Spleen (tissue), 11 donors: ENCODE results near the gene RPS6KL1. TPM values are rescaled to one million over a fixed set of nuclear protein-coding genes. Genes with fewer than 3 reads are reported as not detected.

Source experiments
- DNase-seq: peaks from one replicate; pipeline ENCODE4 v3.0.0-alpha.2; 2020
- H3K27ac ChIP-seq, 8 donors: fragments of 200-600 bp; sonication (generic) in 7 of 8; 1 replicate in 4 of 8; 2 replicates in 4 of 8; pipeline versions ENCODE4 v1.5.0 to v1.8.0; 2016 to 2021; ENCODE audit warnings: inconsistent platforms in 4 of 8, mild to moderate bottlenecking in 4 of 8, moderate library complexity in 1 of 8
- H3K27me3 ChIP-seq, 7 donors: fragments of 200-600 bp; sonication (generic) in 6 of 7; replicated peaks in 1 of 7; 1 replicate in 4 of 7; 2 replicates in 3 of 7; pipeline versions ENCODE4 v1.5.0 to v1.8.0; 2016 to 2021; ENCODE audit warnings: inconsistent platforms in 3 of 7, mild to moderate bottlenecking in 1 of 7
- H3K36me3 ChIP-seq, 6 donors: fragments of 200-600 bp; sonication (generic) in 5 of 6; 1 replicate in 4 of 6; 2 replicates in 2 of 6; pipeline versions ENCODE4 v1.5.0 to v1.8.0; 2016 to 2021; ENCODE audit warnings: inconsistent platforms in 2 of 6
- H3K4me1 ChIP-seq, 6 donors: fragments of 200-600 bp; sonication (generic) in 5 of 6; 1 replicate in 3 of 6; 2 replicates in 3 of 6; pipeline versions ENCODE4 v1.5.0 to v1.8.0; 2016 to 2021; ENCODE audit warnings: inconsistent platforms in 3 of 6
- H3K4me3 ChIP-seq, 8 donors: fragments of 200-600 bp; sonication (generic) in 7 of 8; 1 replicate in 4 of 8; 2 replicates in 4 of 8; pipeline versions ENCODE4 v1.5.0 to v1.8.0; 2016 to 2021; ENCODE audit warnings: inconsistent platforms in 4 of 8, mild to moderate bottlenecking in 4 of 8, moderate library complexity in 2 of 8
- H3K9me3 ChIP-seq, 8 donors: fragments of 200-600 bp; sonication (generic) in 7 of 8; 1 replicate in 4 of 8; 2 replicates in 4 of 8; pipeline versions ENCODE4 v1.5.0 to v1.8.0; 2016 to 2021; ENCODE audit warnings: inconsistent platforms in 4 of 8
- POLR2A ChIP-seq, 3 donors: fragments of 450-650 bp; IDR thresholded peaks; one replicate each; pipeline ENCODE4 v1.5.1; 2017; ENCODE audit warnings: antibody characterized with exemption in 3 of 3, mild to moderate bottlenecking in 1 of 3
- POLR2AphosphoS5 ChIP-seq, 3 donors: sonication (generic); formaldehyde crosslinking; IDR thresholded peaks; one replicate each; pipeline ENCODE4 v1.5.1; 2017; ENCODE audit warnings: antibody characterized with exemption in 3 of 3
- WGBS, 5 donors: extraction: QIAGEN DNeasy Blood & Tissue Kit in 3 of 5; methylation state at CpG; one replicate each; pipeline versions ENCODE4 v1.1.5 to v1.1.7; 2013 to 2018; 5-methylcytosine and 5-hydroxymethylcytosine counted together
- intact Hi-C: fragments of 100-400 bp; cut with DNase I; formaldehyde crosslinking; loops from one replicate; pipeline ENCODE4 v1.15.0; 2023; ENCODE audit warnings: low total_unique reads
- polyA plus RNA-seq, 3 donors: library from polyadenylated mRNA; stranded (reverse); fragments of 200-250 nt; gene quantifications; one replicate each; pipeline ENCODE4 v1.2.1, GENCODE V29; 2013
- total RNA-seq, 7 donors: library from RNA; depleted of rRNA in 3 of 7; stranded (reverse); fragments of >200 nt in 3 of 7; fragmentation: NEBNext Ultra II Directional in 4 of 7; extraction: Animal tissue kit (Norgen Biotek cat#: 25700) in 4 of 7; gene quantifications; one replicate each; pipeline versions ENCODE4 v1.1.0 to v1.2.1, GENCODE V29; 2016 to 2021
- TF ChIP-seq, protein P1 (sequence below), 11 experiments: fragments of 200-600 bp in 7 of 11; fragments of 450-650 bp in 4 of 11; sonication (generic) in 4 of 11; IDR thresholded peaks in 8 of 11; conservative IDR thresholded peaks in 3 of 11; 1 replicate in 7 of 11; 2 replicates in 4 of 11; pipeline versions ENCODE4 v1.4.0 to v1.8.0; 2016 to 2021; ENCODE audit warnings: antibody characterized with exemption in 11 of 11, inconsistent platforms in 4 of 11, mild to moderate bottlenecking in 1 of 11
- donor health status: healthy with polysubstance abuse.
- donor health status: DM: no; HTN: no; CAD: no; lungs with moderate emphysema.
- donor health status: DM: no; HTN: no; CAD: no.
- donor health status: Bipolar disorder and iron deficiency.
- donor health status: healthy.
- donor health status: DM: no; HTN: no; CAD: no.
- donor health status: DM: yes; HTN: yes; CAD: no.

Gene RPS6KL1
- total and polyA plus RNA-seq, 10 donors = 1.7 to 15.7 (median 4.7) TPM

DNA sequence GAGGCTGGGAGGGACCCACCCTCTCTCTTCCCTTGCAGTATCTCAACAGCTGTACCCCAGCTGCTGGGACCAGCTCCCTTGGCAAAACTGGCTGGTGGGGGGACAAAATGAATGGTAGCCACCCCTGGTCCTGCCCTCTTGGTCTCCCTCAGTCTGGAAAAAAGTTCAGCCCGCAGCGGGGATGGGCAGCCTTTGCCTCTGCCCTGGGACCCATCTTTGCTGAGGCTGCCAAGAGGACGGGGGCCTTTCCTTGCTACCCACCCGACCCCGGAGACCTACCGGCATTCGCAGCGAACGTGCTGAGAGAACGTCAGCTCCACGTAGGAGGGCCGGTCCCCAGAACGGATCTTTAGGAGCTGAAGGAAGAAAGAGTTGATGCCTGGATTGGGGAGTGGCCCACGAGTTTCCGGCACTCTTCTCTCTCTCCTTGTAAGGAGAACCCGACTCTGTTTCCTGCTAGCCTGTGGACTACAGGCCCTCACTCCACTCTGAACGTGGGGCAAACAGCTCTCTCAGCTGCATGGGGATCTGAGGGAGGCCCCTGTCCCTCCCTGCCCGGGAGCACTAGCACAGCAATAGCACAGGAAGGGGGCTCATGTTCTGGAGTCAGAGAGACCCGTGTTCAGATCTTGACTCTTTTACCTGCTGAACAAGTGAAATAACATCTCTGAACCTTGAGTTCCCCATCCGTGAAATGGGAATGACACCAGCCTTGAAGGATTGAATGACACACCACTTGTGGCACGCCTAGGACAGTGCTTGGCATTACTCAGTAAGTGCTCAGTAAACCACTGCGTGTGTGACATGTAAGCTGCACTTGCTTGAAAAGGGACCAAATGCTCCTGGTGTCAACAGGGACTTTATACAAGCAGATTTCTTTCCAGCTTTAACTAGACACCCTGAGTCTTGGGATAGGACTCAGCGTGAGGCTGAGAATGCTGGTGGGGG lies 25.4 kb upstream of the RPS6KL1 start:
- intact Hi-C loops = loop anchor here (10.0 kb wide), 1 partner anchor 136 kb away; no protein-coding TSS in a partner anchor
- no peak for DNase-seq
- Histone ChIP-seq H3K36me3 (no peaks in the 10 kb centered on the region), H3K4me3 (peak overlapping the region in 1 of 8 donors; percentile 5), H3K27ac (peak overlapping the region in 3 of 8 donors; percentile 26 to 32 (median 30)), H3K4me1 (peaks cover 0 to 31% (median 18%) of the 10 kb centered on the region in 6 donors), H3K27me3 (peaks cover 0 to 32% (median 0%) of the 10 kb centered on the region in 7 donors), H3K9me3 (no peaks in the 10 kb centered on the region)
- TF ChIP-seq POLR2AphosphoS5 (IDR thresholded peaks at IDR 0.05) (no peak), POLR2A (IDR thresholded peaks at IDR 0.05) (no peak)
- TF ChIP-seq, protein P1, sequence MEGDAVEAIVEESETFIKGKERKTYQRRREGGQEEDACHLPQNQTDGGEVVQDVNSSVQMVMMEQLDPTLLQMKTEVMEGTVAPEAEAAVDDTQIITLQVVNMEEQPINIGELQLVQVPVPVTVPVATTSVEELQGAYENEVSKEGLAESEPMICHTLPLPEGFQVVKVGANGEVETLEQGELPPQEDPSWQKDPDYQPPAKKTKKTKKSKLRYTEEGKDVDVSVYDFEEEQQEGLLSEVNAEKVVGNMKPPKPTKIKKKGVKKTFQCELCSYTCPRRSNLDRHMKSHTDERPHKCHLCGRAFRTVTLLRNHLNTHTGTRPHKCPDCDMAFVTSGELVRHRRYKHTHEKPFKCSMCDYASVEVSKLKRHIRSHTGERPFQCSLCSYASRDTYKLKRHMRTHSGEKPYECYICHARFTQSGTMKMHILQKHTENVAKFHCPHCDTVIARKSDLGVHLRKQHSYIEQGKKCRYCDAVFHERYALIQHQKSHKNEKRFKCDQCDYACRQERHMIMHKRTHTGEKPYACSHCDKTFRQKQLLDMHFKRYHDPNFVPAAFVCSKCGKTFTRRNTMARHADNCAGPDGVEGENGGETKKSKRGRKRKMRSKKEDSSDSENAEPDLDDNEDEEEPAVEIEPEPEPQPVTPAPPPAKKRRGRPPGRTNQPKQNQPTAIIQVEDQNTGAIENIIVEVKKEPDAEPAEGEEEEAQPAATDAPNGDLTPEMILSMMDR (IDR thresholded peaks at IDR 0.05 in 8 of 11, conservative IDR thresholded peaks at IDR 0.05 in 3 of 11) = no peak
- WGBS, 5 donors = 81 to 88% (median 84%) methylated on average over 18 to 23 of the region's 23 CpGs

DNA sequence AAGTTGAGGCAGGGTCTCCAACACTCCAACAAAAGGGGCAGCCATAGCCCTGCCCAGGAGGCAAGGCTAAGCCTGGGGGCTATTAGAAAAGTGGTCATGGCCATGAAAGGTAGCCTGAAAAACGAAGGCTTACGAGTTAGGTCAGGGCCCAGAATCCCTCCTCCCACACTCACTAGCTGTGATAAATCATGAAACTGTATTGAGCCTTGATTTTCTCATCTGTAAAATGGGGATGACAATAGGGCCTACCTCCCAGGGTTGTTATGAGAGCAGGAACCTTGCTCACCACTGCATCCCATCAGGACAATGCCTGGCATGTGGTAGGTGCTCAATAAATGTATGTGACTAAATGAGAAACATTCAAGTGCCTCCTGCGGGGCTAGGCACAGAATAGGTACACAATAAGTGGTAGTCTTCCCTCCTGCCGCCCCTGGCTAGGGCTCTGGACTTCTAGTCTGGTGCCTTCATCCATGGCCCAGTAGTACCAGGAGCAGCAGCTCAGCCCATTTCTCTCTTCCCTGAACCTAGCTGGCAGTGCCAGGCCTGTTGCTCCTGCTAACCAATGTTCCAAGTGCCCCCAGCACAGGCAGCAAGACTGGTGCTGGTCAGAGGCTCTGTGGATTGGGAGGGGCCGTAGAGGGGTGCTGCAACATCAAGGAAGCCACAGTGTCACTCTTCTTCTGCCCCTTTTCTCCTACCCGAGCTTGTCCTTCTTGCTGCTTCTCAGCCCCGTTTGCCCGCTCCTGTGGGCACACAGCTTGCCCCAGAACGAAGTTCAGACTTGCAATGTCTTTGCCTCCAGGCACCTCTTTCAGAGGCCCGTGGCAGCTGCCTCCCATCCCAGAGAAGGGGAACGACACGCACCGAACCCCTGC lies 24.5 kb upstream of the RPS6KL1 start:
- Histone ChIP-seq H3K36me3 (no peaks in the 10 kb centered on the region), H3K9me3 (no peaks in the 10 kb centered on the region), H3K27me3 (peaks cover 0 to 24% (median 0%) of the 10 kb centered on the region in 7 donors), H3K27ac (peak overlapping the region in 3 of 8 donors; percentile 26 to 32 (median 30)), H3K4me3 (peak overlapping the region in 1 of 8 donors; percentile 5), H3K4me1 (peaks cover under 1 to 39% (median 23%) of the 10 kb centered on the region in 6 donors)
- intact Hi-C loops = loop anchor here (10.0 kb wide), 1 partner anchor 137 kb away; no protein-coding TSS in a partner anchor
- 79 to 92% (median 87%) methylated on average over 13 of the region's 13 CpGs for WGBS, 5 donors
- DNase-seq = no peak
- no peak for TF ChIP-seq POLR2A (IDR thresholded peaks at IDR 0.05)
- no peak for TF ChIP-seq POLR2AphosphoS5 (IDR thresholded peaks at IDR 0.05)
- TF ChIP-seq, protein P1 (IDR thresholded peaks at IDR 0.05 in 8 of 11, conservative IDR thresholded peaks at IDR 0.05 in 3 of 11) = no peak

DNA sequence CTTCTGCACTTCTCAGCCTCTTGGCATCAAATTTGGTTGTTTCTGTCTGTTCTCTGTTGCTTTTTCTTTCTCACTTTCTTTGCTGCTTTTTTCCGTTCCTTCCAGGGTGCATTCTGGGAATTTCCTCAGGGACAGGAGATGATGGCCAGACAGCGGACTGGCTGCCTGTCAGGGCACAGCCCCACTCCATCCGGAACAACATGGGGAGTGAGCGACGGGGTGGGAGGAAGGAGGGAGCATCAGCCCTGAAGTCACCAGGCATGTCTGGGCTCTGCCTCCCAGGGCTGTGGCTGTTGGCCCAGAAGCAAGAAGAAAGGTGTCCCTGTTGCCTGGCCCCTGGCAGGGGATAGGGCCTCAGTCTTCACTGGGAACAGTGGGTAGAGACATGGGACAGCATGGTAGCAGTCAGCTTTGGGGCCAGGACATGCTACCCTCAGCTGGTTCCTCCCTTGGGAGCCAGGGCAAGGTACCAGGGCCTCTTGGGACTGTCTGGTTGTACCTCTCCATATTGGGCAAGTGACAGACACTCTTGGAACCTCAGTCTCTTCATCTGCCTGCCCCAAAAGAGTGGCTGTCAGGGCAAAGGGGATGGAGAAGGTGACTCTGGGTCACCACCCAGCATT lies 23.7 kb upstream of the RPS6KL1 start:
- intact Hi-C loops = loop anchor here (10.0 kb wide), 1 partner anchor 138 kb away; no protein-coding TSS in a partner anchor
- Histone ChIP-seq H3K36me3 (no peaks in the 10 kb centered on the region), H3K4me1 (peaks cover 9 to 41% (median 30%) of the 10 kb centered on the region in 6 donors), H3K27me3 (peaks cover 0 to 20% (median 0%) of the 10 kb centered on the region in 7 donors), H3K9me3 (no peaks in the 10 kb centered on the region), H3K27ac (peak overlapping the region in 1 of 8 donors; percentile 4), H3K4me3 (peak overlapping the region in 1 of 8 donors; percentile 26)
- WGBS, 5 donors = 35 to 65% (median 43%) methylated on average over 5 of the region's 5 CpGs
- DNase-seq = no peak
- no peak for TF ChIP-seq POLR2A (IDR thresholded peaks at IDR 0.05)
- TF ChIP-seq POLR2AphosphoS5 (IDR thresholded peaks at IDR 0.05) = no peak
- TF ChIP-seq, protein P1 (IDR thresholded peaks at IDR 0.05 in 8 of 11, conservative IDR thresholded peaks at IDR 0.05 in 3 of 11) = peak in 3 of 11 experiments; percentile 15 to 33 (median 19)
